22Rv1 (cell line): Measurements from ENCODE around the gene GPR108.

Experiments
- CTCF ChIP-seq: fragments of 450-650 bp; IDR thresholded peaks from 2 replicates; pipeline ENCODE4 v1.5.1; 2017; ENCODE audit warnings: mild to moderate bottlenecking
- ZFX ChIP-seq: fragments of 450-650 bp; IDR thresholded peaks from 2 replicates; pipeline ENCODE4 v1.6.1; 2017; ENCODE audit warnings: antibody characterized with exemption, borderline replicate concordance

GRCh38 chr19:6707011-6707657 lies 30.2 kb downstream of the GPR108 start:
- no peak for TF ChIP-seq ZFX
- no peak for TF ChIP-seq CTCF
